ENCODE measurements around the gene STK36.

The STK36 gene

DNA sequence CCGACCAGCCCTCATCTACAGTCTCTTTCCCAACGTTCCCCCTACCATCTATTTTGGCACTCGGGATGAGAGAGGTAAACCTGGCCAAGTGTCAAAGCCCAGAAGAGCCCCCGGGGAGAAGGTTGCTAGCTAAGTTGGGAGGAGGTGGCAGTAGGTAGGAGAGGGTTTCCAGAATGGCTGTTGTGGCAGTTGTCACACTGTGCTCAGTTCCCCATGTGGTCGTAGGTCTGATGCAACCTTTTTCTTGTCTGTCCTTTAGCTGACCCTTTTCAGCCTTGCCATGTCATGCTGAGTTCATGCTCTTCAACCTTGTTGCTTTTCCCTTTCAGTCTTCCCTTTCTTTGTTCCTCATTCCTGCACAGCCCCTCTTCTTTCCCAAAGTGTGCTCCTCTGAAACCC lies 73.3 kb downstream of the STK36 start:
- Histone ChIP-seq H3K27me3 (ENCODE audit: insufficient read depth, poor library complexity, severe bottlenecking) (no peaks in the 10 kb centered on the region), H3K4me3 (replicated peaks; ENCODE audit: insufficient read depth, low read length) (no peak overlapping the region), H3K27ac (replicated peaks) (peak overlapping the region; percentile 84)
- DNase-seq (ENCODE audit: low read depth in 1 of 2, low spot score in 1 of 2) = peak; percentile 91 to 92
- peak; percentile 79 for TF ChIP-seq POLR2AphosphoS5 (IDR thresholded peaks at IDR 0.05; ENCODE audit: low read depth)
- TF ChIP-seq SPI1 (IDR thresholded peaks at IDR 0.05; ENCODE audit: borderline replicate concordance, low read depth) = peak; percentile 50; the same call in 1 of the 2 replicates
- TF ChIP-seq, protein P1, sequence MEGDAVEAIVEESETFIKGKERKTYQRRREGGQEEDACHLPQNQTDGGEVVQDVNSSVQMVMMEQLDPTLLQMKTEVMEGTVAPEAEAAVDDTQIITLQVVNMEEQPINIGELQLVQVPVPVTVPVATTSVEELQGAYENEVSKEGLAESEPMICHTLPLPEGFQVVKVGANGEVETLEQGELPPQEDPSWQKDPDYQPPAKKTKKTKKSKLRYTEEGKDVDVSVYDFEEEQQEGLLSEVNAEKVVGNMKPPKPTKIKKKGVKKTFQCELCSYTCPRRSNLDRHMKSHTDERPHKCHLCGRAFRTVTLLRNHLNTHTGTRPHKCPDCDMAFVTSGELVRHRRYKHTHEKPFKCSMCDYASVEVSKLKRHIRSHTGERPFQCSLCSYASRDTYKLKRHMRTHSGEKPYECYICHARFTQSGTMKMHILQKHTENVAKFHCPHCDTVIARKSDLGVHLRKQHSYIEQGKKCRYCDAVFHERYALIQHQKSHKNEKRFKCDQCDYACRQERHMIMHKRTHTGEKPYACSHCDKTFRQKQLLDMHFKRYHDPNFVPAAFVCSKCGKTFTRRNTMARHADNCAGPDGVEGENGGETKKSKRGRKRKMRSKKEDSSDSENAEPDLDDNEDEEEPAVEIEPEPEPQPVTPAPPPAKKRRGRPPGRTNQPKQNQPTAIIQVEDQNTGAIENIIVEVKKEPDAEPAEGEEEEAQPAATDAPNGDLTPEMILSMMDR (IDR thresholded peaks at IDR 0.05; ENCODE audit: insufficient read depth, low read length) = no peak
- TF ChIP-seq GABPA (IDR thresholded peaks at IDR 0.05; ENCODE audit: low read depth) = no peak
- TF ChIP-seq REST (IDR thresholded peaks at IDR 0.05; ENCODE audit: insufficient replicate concordance, low read depth) = no peak

DNA sequence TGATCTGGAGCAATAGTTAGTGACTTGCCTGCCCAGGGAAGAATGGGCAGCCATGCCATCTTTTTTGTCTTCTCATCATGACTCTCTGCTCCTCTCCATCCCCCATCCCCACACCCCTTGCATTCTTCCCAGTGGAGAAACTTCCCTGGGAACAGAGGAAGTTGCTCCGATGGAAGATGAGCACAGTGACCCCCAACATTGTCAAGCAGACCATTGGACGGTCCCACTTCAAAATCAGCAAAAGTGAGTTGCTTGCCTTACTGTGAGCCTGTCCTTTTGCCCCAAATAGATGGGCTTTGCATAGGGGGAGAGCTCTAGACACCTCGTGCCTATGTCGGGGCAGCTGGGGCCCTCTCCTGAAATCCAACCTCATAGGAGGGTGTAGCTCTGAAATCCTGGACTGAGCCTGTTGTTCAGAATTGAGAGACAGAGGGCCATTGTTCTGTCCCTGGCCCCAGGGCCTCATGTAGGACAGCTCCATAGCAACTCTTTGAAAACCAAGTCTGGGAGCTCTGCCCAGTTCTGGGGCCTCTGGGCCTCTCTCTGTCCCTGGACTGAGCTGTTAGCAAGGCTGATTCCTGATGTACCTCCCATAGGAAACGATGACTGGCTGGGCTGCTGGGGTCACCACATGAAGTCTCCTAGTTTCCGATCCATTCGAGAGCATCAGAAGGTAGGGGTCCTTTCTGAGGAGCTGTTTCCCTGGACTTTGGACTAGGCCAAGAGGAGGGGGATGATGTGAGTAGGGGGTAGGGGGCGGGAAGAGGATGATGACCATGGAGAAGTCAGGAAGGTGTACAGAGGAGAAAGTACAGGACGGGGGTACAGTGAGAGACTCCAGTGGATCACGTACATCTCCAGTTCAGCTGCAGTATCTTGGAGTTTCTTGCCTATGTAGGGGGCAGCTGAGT lies 73.9 kb downstream of the STK36 start:
- Histone ChIP-seq H3K4me3 (replicated peaks; ENCODE audit: insufficient read depth, low read length) (no peak overlapping the region), H3K27me3 (ENCODE audit: insufficient read depth, poor library complexity, severe bottlenecking) (no peaks in the 10 kb centered on the region), H3K27ac (replicated peaks) (peak overlapping the region; percentile 84)
- no peak for TF ChIP-seq SPI1 (IDR thresholded peaks at IDR 0.05; ENCODE audit: borderline replicate concordance, low read depth)
- TF ChIP-seq, protein P1 (IDR thresholded peaks at IDR 0.05; ENCODE audit: insufficient read depth, low read length) = no peak
- no peak; the same call in 1 of the 2 replicates for TF ChIP-seq POLR2AphosphoS5 (IDR thresholded peaks at IDR 0.05; ENCODE audit: low read depth)
- no peak for TF ChIP-seq GABPA (IDR thresholded peaks at IDR 0.05; ENCODE audit: low read depth)
- TF ChIP-seq REST (IDR thresholded peaks at IDR 0.05; ENCODE audit: insufficient replicate concordance, low read depth) = no peak
- no peak for DNase-seq (ENCODE audit: low read depth in 1 of 2, low spot score in 1 of 2)

GRCh38 chr2:218746470-218746795 lies 74.5 kb downstream of the STK36 start:
- H3K27ac ChIP-seq (replicated peaks) = no peak overlapping the region
- no peaks in the 10 kb centered on the region for H3K27me3 ChIP-seq (ENCODE audit: insufficient read depth, poor library complexity, severe bottlenecking)
- no peak overlapping the region for H3K4me3 ChIP-seq (replicated peaks; ENCODE audit: insufficient read depth, low read length)
- no peak for DNase-seq (ENCODE audit: low read depth in 1 of 2, low spot score in 1 of 2)
- TF ChIP-seq GABPA (IDR thresholded peaks at IDR 0.05; ENCODE audit: low read depth) (no peak), POLR2AphosphoS5 (IDR thresholded peaks at IDR 0.05; ENCODE audit: low read depth) (no peak), REST (IDR thresholded peaks at IDR 0.05; ENCODE audit: insufficient replicate concordance, low read depth) (no peak), SPI1 (IDR thresholded peaks at IDR 0.05; ENCODE audit: borderline replicate concordance, low read depth) (no peak)
- TF ChIP-seq, protein P1 (IDR thresholded peaks at IDR 0.05; ENCODE audit: insufficient read depth, low read length) = no peak
